Keratinocyte (primary cell): ENCODE measurements around the gene TMEM53. TPM values are rescaled to one million over a fixed set of nuclear protein-coding genes. Genes with fewer than 3 reads are reported as not detected.

ENCODE experiments used
- DNase-seq: peaks from one replicate; pipeline ENCODE4 v3.0.0-alpha.2; 2011; ENCODE audit warnings: low read depth, missing footprints, low spot score
- FAIRE-seq: peaks from 2 replicates; lab custom pipeline; 2011; peaks lifted over from hg19 to GRCh38; lab: Jason Lieb, UNC
- H2AFZ ChIP-seq: 2 replicates; pipeline ENCODE4 v1.6.0; 2012; ENCODE audit warnings: low read length, control low read depth, inconsistent platforms; ENCODE audit not compliant: control insufficient read depth
- H3K27ac ChIP-seq: 2 replicates; pipeline ENCODE4 v1.5.1; 2011; ENCODE audit warnings: low read length; ENCODE audit not compliant: control insufficient read depth, insufficient read depth
- H3K27me3 ChIP-seq: 3 replicates; pipeline ENCODE4 v1.6.0; 2011; ENCODE audit warnings: low read length; ENCODE audit not compliant: control insufficient read depth, insufficient read depth; ENCODE audit errors: extremely low read depth
- H3K36me3 ChIP-seq, 2 experiments: 2 replicates in 1 of 2; 3 replicates in 1 of 2; pipeline ENCODE4 v1.5.1; 2011; ENCODE audit warnings: low read length in 2 of 2, mild to moderate bottlenecking in 1 of 2; ENCODE audit not compliant: control insufficient read depth in 2 of 2, insufficient read depth in 2 of 2; ENCODE audit errors: extremely low read depth in 1 of 2
- H3K4me1 ChIP-seq: 3 replicates; pipeline ENCODE4 v1.5.1; 2011; ENCODE audit warnings: low read length; ENCODE audit not compliant: control insufficient read depth, insufficient read depth; ENCODE audit errors: extremely low read depth
- H3K4me2 ChIP-seq: 3 replicates; pipeline ENCODE4 v1.6.0; 2011; ENCODE audit warnings: low read depth, low read length; ENCODE audit not compliant: control insufficient read depth, insufficient read depth; ENCODE audit errors: extremely low read depth
- H3K4me3 ChIP-seq, 3 experiments: fragments of 200-600 bp in 1 of 3; sonication (generic) in 1 of 3; 2 replicates in 2 of 3; 3 replicates in 1 of 3; pipeline ENCODE4 v1.5.1; 2011 to 2016; ENCODE audit warnings: low read length in 3 of 3, mild to moderate bottlenecking in 3 of 3, control low read depth in 2 of 3, inconsistent platforms in 1 of 3, low read depth in 1 of 3, mixed read lengths in 1 of 3, mixed run types in 1 of 3, moderate library complexity in 1 of 3; ENCODE audit not compliant: control insufficient read depth in 2 of 3, insufficient read depth in 2 of 3; ENCODE audit errors: extremely low read depth in 1 of 3
- H3K79me2 ChIP-seq: 2 replicates; pipeline ENCODE4 v1.6.0; 2012; ENCODE audit warnings: low read length; ENCODE audit not compliant: control insufficient read depth, insufficient read depth
- H3K9ac ChIP-seq: 3 replicates; pipeline ENCODE4 v1.6.0; 2011; ENCODE audit warnings: low read length; ENCODE audit not compliant: control insufficient read depth, insufficient read depth; ENCODE audit errors: extremely low read depth
- H3K9me1 ChIP-seq: 3 replicates; pipeline ENCODE4 v1.6.0; 2011; ENCODE audit warnings: low read length; ENCODE audit not compliant: control insufficient read depth, insufficient read depth; ENCODE audit errors: extremely low read depth
- H3K9me3 ChIP-seq: 2 replicates; pipeline ENCODE4 v1.5.1; 2012; ENCODE audit warnings: low read depth, low read length; ENCODE audit not compliant: control insufficient read depth
- H4K20me1 ChIP-seq: 3 replicates; pipeline ENCODE4 v1.6.0; 2011; ENCODE audit warnings: low read length; ENCODE audit not compliant: control insufficient read depth, insufficient read depth; ENCODE audit errors: extremely low read depth
- CTCF ChIP-seq, 3 experiments: IDR thresholded peaks in 1 of 3; conservative IDR thresholded peaks in 1 of 3; optimal IDR thresholded peaks in 1 of 3; 2 replicates in 2 of 3; 3 replicates in 1 of 3; pipeline versions ENCODE3 to v1.5.1; 2011; ENCODE audit warnings: low read length in 3 of 3, mild to moderate bottlenecking in 3 of 3, moderate library complexity in 2 of 3, control low read depth in 1 of 3, inconsistent platforms in 1 of 3; ENCODE audit not compliant: insufficient read depth in 2 of 3; ENCODE audit errors: extremely low read depth in 1 of 3
- EZH2 ChIP-seq: IDR thresholded peaks from one replicate; pipeline ENCODE4 v1.6.1; 2012; ENCODE audit warnings: inconsistent platforms, mild to moderate bottlenecking, low read length, moderate library complexity
- dilution Hi-C: fragments of 300-500 bp; cut with MboI; formaldehyde crosslinking; loops from one replicate; pipeline ENCODE4 v1.7.0; 2020; ENCODE audit warnings: low sequenced_read_pairs; ENCODE audit not compliant: extremely low pct_ligation_motif_present
- polyA plus RNA-seq, 5 experiments: library from polyadenylated mRNA; depleted of rRNA in 3 of 5; stranded (reverse) in 3 of 5; stranded (forward) in 1 of 5; unstranded in 1 of 5; fragments of >200 nt; gene quantifications; 1 replicate in 1 of 5; 2 replicates in 3 of 5; 3 replicates in 1 of 5; pipeline versions ENCODE4 v1.2.1 to v1.2.3, GENCODE V29; 2011 to 2012; ENCODE audit warnings: missing spikeins in 2 of 5, low read depth in 1 of 5, low replicate concordance in 1 of 5

TMEM53 gene
- polyA plus RNA-seq, 1 donor (not counting 4 experiments of a cell fraction or from before 2014, with no cell fraction given), result 5.6 TPM

- Histone ChIP-seq H3K9me3 (no peaks in the 10 kb centered on the region), H3K79me2 (no peaks in the 10 kb centered on the region), H3K27ac (no peak overlapping the region), H3K27me3 (no peaks in the 10 kb centered on the region), H4K20me1 (peaks cover 3% of the 10 kb centered on the region), H3K9ac (no peak overlapping the region), H3K4me1 (no peaks in the 10 kb centered on the region), H2AFZ (no peak overlapping the region), H3K4me3 (no peak overlapping the region), H3K4me2 (no peak overlapping the region), H3K9me1 (no peaks in the 10 kb centered on the region), H3K36me3 (peaks cover 17 to 32% of the 10 kb centered on the region in 2 experiments)
- dilution Hi-C loops, result no loop called here
- FAIRE-seq, result no peak
- TF ChIP-seq EZH2, result no peak
- no peak for TF ChIP-seq CTCF (optimal IDR thresholded peaks at IDR 0.05 in 1 of 3, IDR thresholded peaks at IDR 0.05 in 1 of 3, conservative IDR thresholded peaks at IDR 0.05 in 1 of 3; ENCODE audit: extremely low read depth in 1 of 3, insufficient read depth in 2 of 3, low read length in 3 of 3)
- DNase-seq, result no peak
These were observed 23.2 kb downstream of the TMEM53 start for GRCh38 chr1:44651069-44651468.

DNA sequence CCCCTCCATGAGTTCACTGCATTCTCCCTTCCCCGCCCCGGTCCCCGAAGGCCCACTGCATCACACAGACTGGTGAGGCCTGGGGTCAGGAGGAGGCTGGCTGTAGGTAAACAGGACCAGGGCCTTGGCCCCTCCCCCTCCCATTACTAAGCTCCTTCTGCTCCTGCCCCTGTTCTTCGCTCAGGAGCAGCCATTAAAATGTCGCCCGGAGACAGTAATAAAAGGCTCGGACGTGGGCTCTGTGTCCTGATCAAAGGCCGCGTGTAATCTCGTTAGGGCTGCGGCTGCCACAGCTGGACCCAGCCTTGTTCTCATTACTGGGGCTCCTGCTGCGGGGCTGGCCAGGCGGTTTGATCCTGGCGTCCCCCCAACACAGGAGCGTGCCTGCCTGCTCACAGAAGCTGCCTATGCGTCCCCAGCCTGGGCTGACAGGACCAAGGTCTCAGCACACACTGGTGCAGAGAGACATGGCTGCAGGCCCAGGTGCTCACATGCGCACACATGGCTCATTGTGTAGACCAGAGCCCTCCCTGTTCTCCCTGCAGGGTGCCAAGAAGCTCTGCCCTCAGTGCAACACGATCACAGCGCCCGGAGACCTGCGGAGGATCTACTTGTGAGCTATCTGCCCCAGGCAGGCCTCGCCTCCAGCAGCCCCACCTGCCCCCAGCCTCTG, 24.0 kb downstream of the TMEM53 start:
- TF ChIP-seq CTCF (optimal IDR thresholded peaks at IDR 0.05 in 1 of 3, IDR thresholded peaks at IDR 0.05 in 1 of 3, conservative IDR thresholded peaks at IDR 0.05 in 1 of 3; ENCODE audit: extremely low read depth in 1 of 3, insufficient read depth in 2 of 3, low read length in 3 of 3) (no peak), EZH2 (no peak)
- Histone ChIP-seq H3K9me3 (no peaks in the 10 kb centered on the region), H3K27me3 (no peaks in the 10 kb centered on the region), H3K4me3 (no peak overlapping the region), H3K36me3 (peaks cover 23 to 35% of the 10 kb centered on the region in 2 experiments), H3K79me2 (no peaks in the 10 kb centered on the region), H3K9ac (no peak overlapping the region), H2AFZ (no peak overlapping the region), H3K27ac (no peak overlapping the region), H3K4me1 (peaks cover 2% of the 10 kb centered on the region), H3K9me1 (no peaks in the 10 kb centered on the region), H3K4me2 (no peak overlapping the region), H4K20me1 (peaks cover 3% of the 10 kb centered on the region)
- DNase-seq (no peak), FAIRE-seq (no peak)
- dilution Hi-C loops, result no loop called here
